Activated CD4-positive, alpha-beta T cell treated with anti-CD3 and anti-CD28 coated beads, Interleukin-2, Interleukin-6, amounts not matched to agents 100 ng/mL and 50 ng/mL, durations not matched to agents 16 hours and 8 hours (primary cell): ENCODE results near the gene MRPL12.
"Not testable (repeated sequence)": the region's sequence is repeated elsewhere in the genome, so short reads cannot be mapped to it uniquely, and the experiment has no call there.

Experiments used
- DNase-seq: peaks from one replicate; pipeline ENCODE4 v3.0.0-alpha.2; 2020

Gene MRPL12

GRCh38 chr17:81717766-81718089 is 14.6 kb downstream of the MRPL12 start:
- DNase-seq, result no peak

GRCh38 chr17:81719410-81720266 is 16.5 kb downstream of the MRPL12 start:
- no peak for DNase-seq

GRCh38 chr17:81720267-81721071 is 17.3 kb downstream of the MRPL12 start:
- DNase-seq, result no peak

GRCh38 chr17:81722184-81723120 is 19.3 kb downstream of the MRPL12 start:
- no peak for DNase-seq

- DNase-seq, result no peak
Measured at GRCh38 chr17:81723651-81724209, 20.6 kb downstream of the MRPL12 start.

GRCh38 chr17:81725439-81725838 is 22.3 kb downstream of the MRPL12 start:
- no peak for DNase-seq

GRCh38 chr17:81726004-81726403 is 22.8 kb downstream of the MRPL12 start:
- no peak for DNase-seq

GRCh38 chr17:81727324-81728031 is 24.3 kb downstream of the MRPL12 start:
- DNase-seq, result no peak

- DNase-seq, result peak; percentile 81
Measured at GRCh38 chr17:81733507-81734404, 30.6 kb downstream of the MRPL12 start.

GRCh38 chr17:81734405-81735263 is 31.5 kb downstream of the MRPL12 start:
- no peak for DNase-seq

GRCh38 chr17:81735264-81736102 is 32.3 kb downstream of the MRPL12 start:
- peak; percentile 43 for DNase-seq

GRCh38 chr17:81737947-81738800 is 35.0 kb downstream of the MRPL12 start:
- DNase-seq, result no peak

GRCh38 chr17:81738801-81739393 is 35.7 kb downstream of the MRPL12 start:
- no peak for DNase-seq

- not testable (repeated sequence) for DNase-seq
Measured at GRCh38 chr17:81739593-81739992, 36.4 kb downstream of the MRPL12 start.

GRCh38 chr17:81740395-81740961 is 37.3 kb downstream of the MRPL12 start:
- no peak for DNase-seq

- no peak for DNase-seq
Measured at GRCh38 chr17:81741049-81741593, 38.0 kb downstream of the MRPL12 start.
